ENCODE results near the gene ACP4. TPM values are rescaled to one million over a fixed set of nuclear protein-coding genes. Genes with fewer than 3 reads are reported as not detected.

Gene ACP4
- total and polyA plus RNA-seq, 2 of the 13 experiments (the other 11 are each of a cell fraction or from before 2014, with no cell fraction given) = 0.08 TPM; not detected in 1

- no peak for TF ChIP-seq ZBTB40 (IDR thresholded peaks at IDR 0.05)
- peak; percentile 57; the same call in 1 of the 2 replicates for TF ChIP-seq ZBTB40 (CRISPR knock-in tag; IDR thresholded peaks at IDR 0.05)
- peak; percentile 37 for TF ChIP-seq ATF2 (CRISPR knock-in tag; IDR thresholded peaks at IDR 0.05)
- TF ChIP-seq ZNF383 (CRISPR knock-in tag; IDR thresholded peaks at IDR 0.05; ENCODE audit: borderline replicate concordance) = no peak
- peak; percentile 63 for TF ChIP-seq U2AF1 (optimal IDR thresholded peaks at IDR 0.05; ENCODE audit: low read depth, low read length)
- peak; percentile 67; the same call in 1 of the 2 replicates for TF ChIP-seq ZNF552 (CRISPR knock-in tag; IDR thresholded peaks at IDR 0.05; ENCODE audit: borderline replicate concordance)
- peak; percentile 36; the same call in 1 of the 2 replicates for TF ChIP-seq NKX3-1 (CRISPR knock-in tag; IDR thresholded peaks at IDR 0.05)
- peak; percentile 88; the same call in 1 of the 2 replicates for TF ChIP-seq GMEB1 (CRISPR knock-in tag; IDR thresholded peaks at IDR 0.05; ENCODE audit: borderline replicate concordance)
- TF ChIP-seq MAFG (CRISPR knock-in tag; IDR thresholded peaks at IDR 0.05) = no peak
- TF ChIP-seq ARID2 (CRISPR knock-in tag; IDR thresholded peaks at IDR 0.05; ENCODE audit: borderline replicate concordance) = 0 out of 2 replicates have a peak, but pooled peaks have one; percentile 42
- TF ChIP-seq ZNF687 (CRISPR knock-in tag; IDR thresholded peaks at IDR 0.05) = peak; percentile 75
Observed at GRCh38 chr19:50804420-50805272, 14.4 kb downstream of the ACP4 start (continued).

Measured in HepG2 (cell line).